SU-DHL-6 (cell line): Measurements from ENCODE around the gene FRMPD3.

Source experiments
- H2AFZ ChIP-seq: fragments of 200-600 bp; sonication (generic); 2 replicates; pipeline ENCODE4 v1.6.1; 2014; ENCODE audit warnings: low read depth, mild to moderate bottlenecking, moderate library complexity, mixed read lengths, antibody characterized with exemption, low read length; ENCODE audit not compliant: severe bottlenecking
- H3F3A ChIP-seq: fragments of 200-600 bp; shearing (Covaris generic); 2 replicates; pipeline ENCODE4 v1.6.0; 2016; ENCODE audit warnings: antibody characterized with exemption, mild to moderate bottlenecking; ENCODE audit not compliant: insufficient read depth
- H3K27ac ChIP-seq: fragments of 200-600 bp; sonication (generic); 2 replicates; pipeline ENCODE4 v1.5.1; 2016; ENCODE audit warnings: low read depth, mild to moderate bottlenecking, low read length, moderate library complexity, mixed read lengths
- H3K27me3 ChIP-seq: fragments of 200-600 bp; sonication (generic), shearing (Covaris generic); 2 replicates; pipeline ENCODE4 v1.6.0; 2014; ENCODE audit warnings: mild to moderate bottlenecking, low read length
- H3K36me3 ChIP-seq: fragments of 200-600 bp; sonication (generic); 2 replicates; pipeline ENCODE4 v1.6.1; 2014; ENCODE audit warnings: mild to moderate bottlenecking, low read length, mixed read lengths
- H3K4me2 ChIP-seq: fragments of 300-600, 200-600 bp; shearing (Covaris generic), sonication (generic); 2 replicates; pipeline ENCODE4 v1.6.0; 2014; ENCODE audit warnings: low read length, low read depth, mild to moderate bottlenecking; ENCODE audit not compliant: poor library complexity, severe bottlenecking
- H3K4me3 ChIP-seq: fragments of 200-600 bp; sonication (generic); 2 replicates; pipeline ENCODE4 v1.5.1; 2014; ENCODE audit warnings: antibody characterized with exemption, low read length, mild to moderate bottlenecking, mixed read lengths; ENCODE audit not compliant: insufficient read depth, poor library complexity, severe bottlenecking
- H3K79me2 ChIP-seq: fragments of 200-600 bp; sonication (generic); 2 replicates; pipeline ENCODE4 v1.6.1; 2014; ENCODE audit warnings: mild to moderate bottlenecking, low read length, moderate library complexity; ENCODE audit not compliant: insufficient read depth
- H3K9ac ChIP-seq: fragments of 200-600 bp; sonication (generic); 2 replicates; pipeline ENCODE4 v1.7.0; 2014; ENCODE audit warnings: mild to moderate bottlenecking, low read length
- H3K9me2 ChIP-seq: fragments of 200-600 bp; sonication (generic); replicated peaks from 2 replicates; pipeline ENCODE4 v1.6.1; 2014; ENCODE audit warnings: low read length; ENCODE audit not compliant: insufficient read depth
- H3K9me3 ChIP-seq: fragments of 200-600 bp; sonication (generic); 2 replicates; pipeline ENCODE4 v1.6.1; 2014; ENCODE audit warnings: low read length, mixed read lengths; ENCODE audit not compliant: insufficient read depth
- H4K20me1 ChIP-seq: fragments of 200-600 bp; sonication (generic); 2 replicates; pipeline ENCODE4 v1.6.1; 2014; ENCODE audit warnings: low read depth, mild to moderate bottlenecking, antibody characterized with exemption, low read length, moderate library complexity, mixed read lengths
- CTCF ChIP-seq: fragments of 200-600 bp; sonication (generic); IDR thresholded peaks from one replicate; pipeline ENCODE4 v1.5.1; 2017; ENCODE audit warnings: antibody characterized with exemption, mild to moderate bottlenecking, low read length, moderate library complexity; ENCODE audit not compliant: insufficient read depth, poor library complexity, severe bottlenecking
- EZH2phosphoT487 ChIP-seq: fragments of 200-600 bp; sonication (generic), shearing (Covaris generic); conservative IDR thresholded peaks from 2 replicates; pipeline ENCODE4 v1.6.1; 2018; ENCODE audit warnings: mild to moderate bottlenecking, antibody characterized with exemption, low read length, moderate library complexity, mixed read lengths

The FRMPD3 gene

DNA sequence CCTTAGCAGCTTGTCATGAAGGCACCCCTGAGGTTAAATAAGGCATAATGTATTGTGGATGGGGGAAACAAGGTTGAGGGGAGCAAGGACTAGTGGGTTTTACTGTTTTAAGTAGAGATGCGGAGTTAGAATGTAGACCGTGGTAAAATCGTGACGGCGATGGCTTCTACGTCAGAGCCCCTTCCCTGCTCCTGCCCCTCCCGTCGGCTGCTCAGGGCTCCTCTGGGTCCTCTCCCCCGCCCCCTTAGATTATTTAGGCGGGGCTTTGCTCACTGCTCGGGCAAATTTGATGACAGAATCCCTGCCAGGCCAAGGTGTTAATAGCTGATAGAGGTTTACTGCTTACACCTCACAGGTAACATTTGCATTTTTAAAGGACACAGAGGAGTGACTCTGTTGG is 2.3 kb downstream of the FRMPD3 start:
- H3K27me3 ChIP-seq = no peaks in the 10 kb centered on the region
- no peaks in the 10 kb centered on the region for H3F3A ChIP-seq
- no peaks in the 10 kb centered on the region for H3K9me3 ChIP-seq
- H3K9me2 ChIP-seq = no peaks in the 10 kb centered on the region
- H3K36me3 ChIP-seq = no peaks in the 10 kb centered on the region
- no peaks in the 10 kb centered on the region for H4K20me1 ChIP-seq
- no peak for TF ChIP-seq CTCF
- TF ChIP-seq EZH2phosphoT487 = no peak
- H2AFZ ChIP-seq = no peak overlapping the region
- H3K27ac ChIP-seq = no peak overlapping the region
- H3K4me3 ChIP-seq = no peak overlapping the region
- H3K79me2 ChIP-seq = no peaks in the 10 kb centered on the region
- no peak overlapping the region for H3K9ac ChIP-seq
- no peak overlapping the region for H3K4me2 ChIP-seq

DNA sequence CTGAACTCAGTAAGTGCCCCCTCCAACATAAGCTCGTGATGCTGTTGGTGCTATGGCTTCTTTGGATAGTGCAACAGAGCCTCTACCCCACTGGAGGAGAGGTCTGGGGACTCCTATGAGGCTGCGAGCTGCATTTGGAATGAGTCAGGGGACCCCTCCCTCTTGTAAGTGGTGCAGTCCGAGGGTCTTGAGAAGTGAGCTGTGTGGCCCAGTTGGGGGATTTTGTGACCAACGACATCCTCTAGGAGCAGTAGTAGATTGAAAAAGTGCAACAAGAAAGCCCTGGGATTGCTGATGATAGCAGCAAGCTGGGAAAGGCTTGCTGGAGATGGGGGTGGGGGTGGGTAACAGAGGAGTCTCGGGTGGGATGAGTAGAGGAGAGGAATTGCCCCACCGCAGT is 3.1 kb downstream of the FRMPD3 start:
- H4K20me1 ChIP-seq = no peaks in the 10 kb centered on the region
- no peak overlapping the region for H3K9ac ChIP-seq
- no peaks in the 10 kb centered on the region for H3F3A ChIP-seq
- H3K4me3 ChIP-seq = no peak overlapping the region
- H3K4me2 ChIP-seq = no peak overlapping the region
- TF ChIP-seq EZH2phosphoT487 (no peak), CTCF (no peak)
- no peaks in the 10 kb centered on the region for H3K36me3 ChIP-seq
- no peaks in the 10 kb centered on the region for H3K27me3 ChIP-seq
- no peaks in the 10 kb centered on the region for H3K79me2 ChIP-seq
- H3K9me2 ChIP-seq = no peaks in the 10 kb centered on the region
- H3K9me3 ChIP-seq = no peaks in the 10 kb centered on the region
- no peak overlapping the region for H2AFZ ChIP-seq
- H3K27ac ChIP-seq = no peak overlapping the region

- Histone ChIP-seq H3K36me3 (no peaks in the 10 kb centered on the region), H3K27me3 (no peaks in the 10 kb centered on the region), H3K9me3 (no peaks in the 10 kb centered on the region), H3K4me2 (no peak overlapping the region), H3F3A (no peaks in the 10 kb centered on the region), H3K27ac (no peak overlapping the region), H4K20me1 (no peaks in the 10 kb centered on the region), H3K9me2 (no peaks in the 10 kb centered on the region), H3K9ac (no peak overlapping the region), H3K4me3 (no peak overlapping the region), H2AFZ (no peak overlapping the region), H3K79me2 (no peaks in the 10 kb centered on the region)
- TF ChIP-seq EZH2phosphoT487 (no peak), CTCF (no peak)
Measured at GRCh38 chrX:107454302-107454701, 4.8 kb downstream of the FRMPD3 start.

GRCh38 chrX:107457289-107457688 is 7.8 kb downstream of the FRMPD3 start:
- H3K9ac ChIP-seq = no peak overlapping the region
- H3K4me3 ChIP-seq = no peak overlapping the region
- no peaks in the 10 kb centered on the region for H3K9me2 ChIP-seq
- H4K20me1 ChIP-seq = no peaks in the 10 kb centered on the region
- no peak overlapping the region for H2AFZ ChIP-seq
- no peaks in the 10 kb centered on the region for H3F3A ChIP-seq
- no peaks in the 10 kb centered on the region for H3K27me3 ChIP-seq
- H3K36me3 ChIP-seq = no peaks in the 10 kb centered on the region
- no peak overlapping the region for H3K4me2 ChIP-seq
- no peaks in the 10 kb centered on the region for H3K79me2 ChIP-seq
- no peaks in the 10 kb centered on the region for H3K9me3 ChIP-seq
- no peak for TF ChIP-seq CTCF
- TF ChIP-seq EZH2phosphoT487 = no peak
- H3K27ac ChIP-seq = no peak overlapping the region
